HL-60 (cell line): ENCODE data around the gene SPTBN1.

Experiments
- DNase-seq, 2 experiments: peaks; one replicate each; pipeline ENCODE4 v3.0.0-alpha.2; 2010 to 2020; ENCODE audit warnings: low read depth in 1 of 2, low spot score in 1 of 2
- H3K27ac ChIP-seq: fragments of 250-450 bp; sonication (Bioruptor Pico); replicated peaks from 2 replicates; pipeline ENCODE4 v1.5.1; 2020; ENCODE audit warnings: mild to moderate bottlenecking, moderate library complexity
- H3K27me3 ChIP-seq: fragments of 250-450 bp; sonication (Bioruptor Pico); 2 replicates; pipeline ENCODE4 v1.5.1; 2021; ENCODE audit warnings: mild to moderate bottlenecking, moderate library complexity; ENCODE audit not compliant: insufficient read depth, poor library complexity, severe bottlenecking
- H3K4me3 ChIP-seq: replicated peaks from 2 replicates; pipeline ENCODE4 v1.5.1; 2011; ENCODE audit warnings: mild to moderate bottlenecking, control low read depth, low read length; ENCODE audit not compliant: insufficient read depth
- CTCF ChIP-seq: IDR thresholded peaks from one replicate; pipeline ENCODE4 v1.5.1; 2011; ENCODE audit warnings: low read length, control low read depth, inconsistent platforms; ENCODE audit not compliant: insufficient read depth
- GABPA ChIP-seq: IDR thresholded peaks from 2 replicates; pipeline ENCODE4 v1.6.1; 2012; ENCODE audit warnings: low read depth
- POLR2AphosphoS5 ChIP-seq: IDR thresholded peaks from 2 replicates; pipeline ENCODE4 v1.6.1; 2012; ENCODE audit warnings: low read depth
- REST ChIP-seq: IDR thresholded peaks from 2 replicates; pipeline ENCODE4 v1.6.1; 2012; ENCODE audit warnings: low read depth; ENCODE audit not compliant: insufficient replicate concordance
- SPI1 ChIP-seq: IDR thresholded peaks from 2 replicates; pipeline ENCODE4 v1.6.1; 2012; ENCODE audit warnings: low read depth, mild to moderate bottlenecking, borderline replicate concordance

Gene SPTBN1

GRCh38 chr2:54699665-54700064, 243.5 kb downstream of the SPTBN1 start:
- no peak overlapping the region for H3K27ac ChIP-seq
- peaks cover 2% of the 10 kb centered on the region for H3K27me3 ChIP-seq
- no peak for DNase-seq
- no peak overlapping the region for H3K4me3 ChIP-seq
- TF ChIP-seq SPI1 (no peak), GABPA (no peak), POLR2AphosphoS5 (no peak), CTCF (no peak), REST (no peak)

DNA sequence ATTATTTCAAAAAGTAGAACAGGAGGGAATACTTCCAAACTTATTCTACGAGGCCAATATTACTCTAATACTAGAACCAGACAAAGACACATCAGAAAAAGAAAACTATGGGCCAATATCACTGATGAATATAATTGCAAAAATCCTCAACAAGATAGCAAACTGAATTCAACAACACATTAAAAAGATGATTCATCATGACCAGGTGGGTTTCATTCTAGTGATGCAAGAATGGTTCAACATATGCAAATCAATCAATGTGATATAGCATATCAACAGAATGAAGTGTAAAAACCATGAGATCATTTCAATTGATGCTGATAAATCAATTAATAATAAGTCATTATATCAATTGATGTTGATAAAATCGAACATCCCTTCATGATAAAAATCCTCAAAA, 244.9 kb downstream of the SPTBN1 start:
- peaks cover 2% of the 10 kb centered on the region for H3K27me3 ChIP-seq
- TF ChIP-seq CTCF (no peak), SPI1 (no peak), REST (no peak), POLR2AphosphoS5 (no peak), GABPA (no peak)
- no peak for DNase-seq
- no peak overlapping the region for H3K4me3 ChIP-seq
- no peak overlapping the region for H3K27ac ChIP-seq

DNA sequence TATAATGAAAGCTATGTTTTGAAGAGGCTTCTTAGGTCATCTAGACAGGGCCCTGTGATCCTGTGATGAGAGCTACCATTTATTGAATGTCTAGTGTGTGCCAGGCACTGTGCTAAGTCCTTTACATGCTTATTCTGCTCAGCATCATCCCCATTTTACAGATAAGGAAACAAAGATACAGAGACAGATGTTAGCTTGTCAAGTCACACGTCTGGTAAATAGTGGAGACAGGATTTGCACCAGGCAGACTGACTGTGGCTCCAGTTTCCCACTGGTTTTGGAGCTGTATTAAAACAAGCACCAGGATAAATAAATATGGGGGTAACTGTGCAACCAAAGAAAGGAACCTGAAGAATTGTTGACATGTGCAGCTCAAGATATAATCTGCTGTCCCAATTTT, 248.1 kb downstream of the SPTBN1 start:
- Histone ChIP-seq H3K4me3 (no peak overlapping the region), H3K27me3 (peaks cover 7% of the 10 kb centered on the region), H3K27ac (no peak overlapping the region)
- no peak for TF ChIP-seq SPI1
- no peak for TF ChIP-seq GABPA
- no peak for TF ChIP-seq CTCF
- DNase-seq: no peak
